Stimulated activated CD8-positive, alpha-beta memory T cell treated with anti-CD3 and anti-CD28 coated beads, Interleukin-4, amount 100 ng/mL, for 48 hours (primary cell): Measurements from ENCODE around the gene METTL16.

ENCODE experiments used
- DNase-seq: peaks from one replicate; pipeline ENCODE4 v3.0.0-alpha.2; 2020

Gene METTL16

GRCh38 chr17:2410951-2411350, 100.7 kb downstream of the METTL16 start:
- DNase-seq: no peak

DNA sequence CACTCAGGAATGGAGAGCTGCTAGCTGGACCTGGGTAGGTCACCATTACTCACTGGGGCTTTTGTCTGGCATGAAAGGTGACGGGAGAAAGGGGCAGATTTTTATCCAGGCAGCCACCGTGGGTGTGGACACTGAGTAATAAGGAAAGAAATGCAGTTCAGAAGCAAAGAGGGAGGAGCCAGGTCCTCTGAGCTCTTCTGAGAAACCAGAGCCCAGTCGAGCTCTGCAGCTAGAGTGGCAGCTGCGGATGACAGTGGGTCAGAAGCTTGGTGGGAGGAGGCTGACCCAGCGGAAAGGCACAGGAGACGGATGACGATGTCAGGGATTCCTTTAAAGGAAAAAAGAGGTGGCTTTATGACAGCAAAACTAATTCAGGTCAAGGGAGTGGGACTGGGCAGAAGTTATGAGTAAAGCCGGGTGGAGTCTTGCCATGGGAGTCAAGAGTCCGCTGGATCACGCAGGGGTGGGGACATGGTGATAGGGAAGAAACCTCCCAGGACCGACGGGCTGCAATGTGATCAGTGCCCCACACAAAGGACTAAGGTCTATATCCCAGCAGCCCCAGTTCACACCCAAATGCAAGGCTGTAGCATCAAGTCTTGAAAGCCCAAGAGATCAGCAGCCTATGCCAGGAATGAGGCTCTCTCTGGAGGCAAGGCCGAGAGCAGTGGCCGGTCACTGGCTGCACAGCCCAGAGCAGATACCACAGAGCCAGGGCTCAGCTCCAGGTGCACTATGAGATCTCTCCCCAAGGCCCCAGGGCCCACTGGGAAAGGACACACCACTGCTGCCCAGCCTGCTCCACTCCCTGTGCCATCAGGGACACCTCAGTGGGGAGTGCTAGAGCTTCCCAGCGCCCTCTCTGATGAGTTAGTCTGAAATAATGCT, 104.5 kb downstream of the METTL16 start:
- no peak for DNase-seq

- DNase-seq: no peak
Measured at GRCh38 chr17:2406271-2406902, 105.3 kb downstream of the METTL16 start.

DNA sequence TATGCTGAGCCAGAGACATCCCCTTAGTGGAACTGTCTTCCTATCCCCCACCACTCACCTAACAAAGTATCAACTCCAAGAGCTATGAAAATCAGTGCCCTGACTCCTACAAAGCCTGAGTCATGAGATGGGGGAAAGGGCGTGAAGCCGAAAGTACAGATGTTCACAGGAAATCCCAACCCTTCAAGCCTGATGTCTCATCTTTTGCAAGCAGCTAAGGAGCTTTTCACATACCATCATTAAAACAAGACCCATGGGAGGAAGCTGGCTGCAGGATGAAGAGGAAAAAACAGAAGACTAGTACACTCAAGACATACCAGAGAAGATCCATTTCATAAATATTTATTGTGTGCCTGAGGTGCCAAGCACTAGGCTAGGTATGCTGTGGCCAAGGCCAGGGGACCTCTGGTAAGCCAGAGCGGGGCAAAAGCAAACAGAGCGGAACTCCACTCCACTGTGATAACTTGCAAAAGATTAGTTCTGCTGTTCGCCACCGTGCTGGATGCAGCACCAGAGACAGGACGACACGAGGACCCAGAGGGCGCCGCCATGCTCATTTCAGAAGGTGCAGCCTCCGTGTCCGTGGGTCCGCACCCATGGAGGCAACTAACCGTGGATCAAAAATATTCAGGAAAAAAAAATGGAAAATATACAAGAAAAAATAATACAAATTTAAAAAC, 106.3 kb downstream of the METTL16 start:
- DNase-seq: no peak

- DNase-seq: no peak
Measured at GRCh38 chr17:2403044-2403443, 108.6 kb downstream of the METTL16 start.

- DNase-seq: no peak
Measured at GRCh38 chr17:2402544-2402943, 109.1 kb downstream of the METTL16 start.

GRCh38 chr17:2401426-2402221, 110.1 kb downstream of the METTL16 start:
- DNase-seq: peak; percentile 99

DNA sequence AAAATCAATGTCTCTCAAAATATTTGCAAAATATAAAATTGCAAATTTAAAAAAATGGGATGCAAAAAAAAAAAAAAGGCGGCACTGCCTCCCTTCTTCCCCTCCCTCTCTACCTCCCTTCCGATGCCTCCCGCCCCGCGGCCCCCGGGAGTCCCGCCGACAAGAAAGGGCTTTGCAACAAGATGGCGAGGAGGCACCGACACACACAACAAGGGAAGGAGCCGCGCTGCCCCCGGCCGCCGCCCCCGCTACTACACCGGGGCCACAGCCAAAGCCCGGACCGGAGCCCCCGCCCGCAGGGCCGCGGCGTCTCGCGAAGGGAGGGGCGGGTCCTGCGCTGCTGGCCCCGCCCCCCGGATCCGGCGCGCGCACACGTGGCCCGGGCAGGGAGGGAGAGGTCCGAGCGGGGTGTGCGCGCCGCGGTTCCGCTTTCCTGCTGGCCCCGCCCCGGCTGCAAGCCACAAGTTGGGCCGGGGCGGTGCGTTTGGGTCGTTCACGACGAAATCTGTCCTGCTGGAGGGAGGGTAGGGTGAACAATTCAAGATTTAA, 110.7 kb downstream of the METTL16 start, which contains the start of gene MNT:
TSS of gene MNT (minus strand) at position 184 of the 549 bp plus-strand sequence. CDS start 348 bp downstream, outside the sequence.
- DNase-seq: peak; percentile 93

GRCh38 chr17:2400474-2400866, 111.2 kb downstream of the METTL16 start:
- DNase-seq: peak; percentile 75

DNA sequence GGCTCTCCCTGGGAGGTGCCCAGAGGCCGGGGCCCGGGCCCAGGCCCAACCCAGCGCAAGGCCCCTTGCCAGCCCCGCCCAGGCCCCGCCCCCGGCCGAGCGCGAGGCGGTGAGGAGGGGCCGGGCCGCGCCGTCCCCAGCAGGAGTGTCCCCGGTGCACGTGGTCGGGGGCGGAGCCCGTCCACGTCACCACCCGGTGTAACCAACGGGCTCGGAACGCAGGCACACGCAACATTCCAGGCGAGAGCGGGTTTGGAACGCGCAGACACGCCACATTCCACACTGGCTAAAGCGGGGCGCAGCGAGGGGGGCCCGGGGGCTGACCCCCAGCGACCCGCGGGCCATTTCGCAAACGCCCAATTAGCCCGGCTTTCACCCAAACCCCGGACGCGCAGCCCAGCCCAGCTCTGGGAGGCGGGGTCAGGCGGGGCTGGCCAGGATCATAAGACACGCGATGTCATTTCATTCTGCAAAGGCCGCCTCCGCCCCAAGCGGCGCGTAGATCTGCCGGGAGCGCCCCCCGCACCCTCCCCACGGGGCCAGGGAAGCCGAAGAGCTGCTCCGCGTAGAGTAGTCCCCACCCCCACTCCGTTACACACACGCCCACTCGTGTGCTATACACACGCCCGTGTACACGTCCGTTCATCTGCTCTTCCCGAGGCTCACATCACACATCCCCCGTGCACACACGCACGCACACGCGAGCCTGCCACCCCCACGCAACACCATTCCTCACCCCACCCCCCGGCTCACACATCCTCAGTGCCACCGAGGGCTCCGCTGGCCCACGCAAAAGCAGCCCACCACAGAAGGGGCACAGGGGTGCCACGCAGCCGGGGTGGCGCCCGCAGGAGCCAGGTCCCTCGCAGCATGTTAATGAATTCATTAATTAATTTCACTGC, 111.9 kb downstream of the METTL16 start:
- peak; percentile 94 for DNase-seq

DNA sequence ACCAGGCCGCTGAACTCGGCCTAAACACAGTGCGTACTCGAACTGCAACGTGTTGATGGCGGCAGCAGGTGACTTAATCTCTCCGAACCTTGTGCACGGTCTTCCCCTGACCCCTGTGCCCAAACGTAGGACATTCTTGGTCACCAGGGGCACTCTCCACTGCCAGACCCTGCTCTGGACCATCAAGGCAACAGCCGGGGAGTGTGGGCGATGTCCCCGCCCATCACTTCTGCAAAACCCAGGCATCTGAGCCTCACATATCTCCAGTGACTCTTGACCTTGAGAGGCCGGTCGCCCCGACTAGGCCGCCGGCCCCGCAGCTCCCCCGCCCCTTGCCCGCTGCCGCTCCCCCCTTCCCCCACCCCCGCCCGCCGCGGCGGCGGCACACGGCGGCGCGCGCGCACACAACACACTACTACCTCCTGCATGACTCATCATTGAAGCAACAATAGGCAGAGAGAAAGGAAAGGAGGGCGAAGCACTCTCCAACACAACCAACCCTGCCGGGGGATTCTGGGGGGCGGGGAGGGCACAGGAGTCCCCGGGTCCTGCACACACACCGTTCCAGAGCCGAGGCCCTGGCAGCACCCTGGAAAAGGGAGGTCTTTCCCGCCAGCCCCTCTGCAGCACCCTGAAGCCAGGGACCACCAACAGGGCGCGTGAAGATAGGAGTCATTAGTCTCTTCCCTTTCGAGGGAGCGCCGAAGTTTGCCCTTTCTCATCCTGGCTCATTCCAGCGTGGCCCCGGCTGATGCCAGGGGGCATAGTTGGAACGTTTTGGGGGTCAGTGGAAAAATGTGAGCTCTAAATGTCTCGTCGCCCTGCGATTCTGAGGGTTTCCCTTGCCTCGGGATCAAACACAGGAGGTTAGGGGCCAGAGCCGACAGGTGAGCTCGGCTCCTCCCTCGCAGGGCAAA, 112.8 kb downstream of the METTL16 start:
- peak; percentile 66 for DNase-seq

DNA sequence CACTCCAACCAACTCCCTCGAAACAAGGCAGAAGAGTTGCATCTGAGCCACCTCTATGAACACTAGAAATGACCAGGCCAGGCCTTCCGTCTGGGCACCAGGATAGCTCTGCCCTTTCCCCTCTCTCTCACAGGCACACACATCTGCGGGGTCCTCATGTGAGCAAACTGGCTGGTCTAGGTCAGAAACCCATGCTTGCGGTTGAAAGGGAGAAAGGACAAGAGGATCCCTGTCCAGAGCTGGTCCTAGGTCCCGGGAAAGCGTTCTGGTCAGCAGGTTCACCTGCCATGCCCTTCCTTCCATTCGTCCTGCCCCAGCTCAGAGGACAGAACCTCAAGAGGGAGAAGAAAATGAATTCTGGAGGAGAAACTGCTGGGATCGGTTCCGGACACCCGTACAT, 113.5 kb downstream of the METTL16 start:
- DNase-seq: no peak

DNA sequence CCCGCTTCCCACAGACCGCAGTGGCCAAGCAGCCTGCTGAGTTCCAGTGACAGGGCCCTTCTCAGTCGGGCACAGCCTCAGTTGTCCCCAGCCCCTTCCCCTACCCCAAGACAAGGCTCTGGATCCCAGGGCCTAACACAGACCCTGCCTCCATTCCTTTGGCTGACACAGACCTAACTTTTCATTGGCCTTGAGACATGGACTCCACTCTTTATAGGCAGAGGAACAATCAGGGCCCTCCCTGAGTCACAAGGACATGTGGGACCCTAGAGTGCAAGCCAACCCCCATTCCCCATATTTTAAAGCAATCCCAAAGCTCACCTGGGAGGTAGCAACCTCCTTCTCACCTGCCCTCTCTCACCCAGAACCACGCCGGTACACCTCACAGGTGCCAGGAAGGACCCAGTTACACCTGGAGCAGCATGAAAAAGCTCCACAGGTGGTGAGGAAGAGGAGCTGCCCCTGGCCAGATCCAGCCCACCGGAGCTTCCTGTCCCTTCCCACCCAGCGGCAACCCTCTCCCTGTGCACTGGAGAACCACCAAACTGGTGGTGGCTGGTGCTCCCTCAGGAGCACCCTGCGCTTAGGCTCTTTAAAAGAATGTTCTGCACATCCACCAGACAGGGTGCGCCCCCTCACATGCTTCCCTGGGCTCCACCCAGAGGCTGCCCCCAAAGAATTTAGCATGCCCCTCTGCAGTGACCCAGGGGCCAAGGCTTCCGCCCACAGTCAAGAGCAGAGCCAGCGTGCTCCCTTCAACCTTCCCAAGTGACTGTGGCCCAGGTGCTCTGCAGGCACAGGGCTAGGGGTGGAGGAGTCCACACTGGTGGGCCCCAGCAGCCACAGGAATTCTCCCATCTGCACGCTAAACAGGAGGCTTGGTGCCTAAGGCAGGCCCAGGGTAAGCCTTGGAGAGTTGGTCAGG, 114.2 kb downstream of the METTL16 start:
- no peak for DNase-seq

- DNase-seq: peak; percentile 70
Measured at GRCh38 chr17:2396568-2397246, 115.0 kb downstream of the METTL16 start.

- DNase-seq: no peak
Measured at GRCh38 chr17:2396192-2396567, 115.5 kb downstream of the METTL16 start.

DNA sequence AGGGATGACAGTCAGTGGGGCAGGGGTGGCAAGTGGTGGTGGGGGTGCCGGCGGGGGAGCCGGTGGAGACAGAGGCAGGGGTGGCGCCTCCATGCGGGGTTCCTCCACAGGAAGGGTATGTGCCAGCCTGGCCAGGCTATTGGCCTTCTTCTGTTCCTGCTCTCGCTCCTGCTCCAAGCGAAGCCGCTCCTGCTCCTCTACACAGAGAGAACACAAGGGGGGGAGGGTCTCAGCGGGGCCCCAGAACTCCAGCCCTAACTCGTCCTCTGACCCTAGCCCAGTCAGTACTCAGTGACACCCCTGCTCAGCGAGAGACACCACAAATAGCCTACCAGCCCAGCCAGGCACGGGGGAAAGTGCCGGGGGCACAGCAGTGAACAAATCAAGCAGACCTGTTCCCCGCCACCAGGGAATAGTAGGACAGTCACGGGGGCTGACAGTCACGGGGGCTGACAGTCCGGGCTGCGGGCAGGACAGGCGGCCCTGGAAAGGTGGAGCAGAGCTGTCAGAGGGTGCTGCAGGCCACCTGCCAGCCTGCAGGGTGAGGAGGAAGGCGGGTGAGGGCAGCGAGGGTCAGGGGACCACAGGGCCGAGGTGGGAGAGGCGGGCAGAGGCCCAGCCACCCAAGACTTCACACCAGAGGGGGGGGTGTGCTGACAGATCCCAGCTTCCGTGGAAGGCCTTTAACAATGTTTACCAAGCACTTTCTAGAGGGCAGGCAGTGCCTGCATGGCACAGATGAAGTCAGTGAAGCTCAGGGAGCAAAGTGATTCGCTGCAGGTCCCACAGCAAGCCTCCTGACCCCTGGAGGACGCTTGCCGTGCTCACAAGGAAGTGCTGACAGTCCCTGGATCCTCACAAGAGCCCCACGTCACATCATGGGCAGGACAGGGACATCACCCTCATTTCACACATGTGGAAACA, 116.2 kb downstream of the METTL16 start:
- no peak for DNase-seq

GRCh38 chr17:2394775-2395201, 116.9 kb downstream of the METTL16 start:
- DNase-seq: no peak
